GM18870 (cell line): ENCODE measurements around the gene CARD8.
"Not testable (repeated sequence)": the region's sequence is repeated elsewhere in the genome, so short reads cannot be mapped to it uniquely, and the experiment has no call there.

Experiments
- ATAC-seq: cut with Tn5 transposase; IDR thresholded peaks from one replicate; pipeline ENCODE4 v1.9.1; 2021; ENCODE audit warnings: moderate library complexity; ENCODE audit not compliant: unreplicated experiment

Gene CARD8

DNA sequence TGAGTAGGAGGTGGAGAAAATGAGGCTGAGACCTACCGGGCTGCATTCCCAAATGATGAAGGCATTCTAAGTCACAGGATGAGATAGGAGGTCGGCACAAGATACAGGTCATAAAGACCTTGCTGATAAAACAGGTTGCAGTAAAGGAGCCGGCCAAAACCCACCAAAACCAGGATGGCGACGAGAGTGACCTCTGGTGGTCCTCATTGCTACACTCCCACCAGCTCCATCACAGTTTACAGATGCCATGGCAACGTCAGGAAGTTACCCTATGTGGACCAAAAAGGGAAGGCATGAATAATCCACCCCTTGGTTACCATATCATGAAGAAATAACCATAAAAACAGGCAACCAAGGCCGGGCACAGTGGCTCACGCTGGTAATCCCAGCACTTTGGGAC, 9.6 kb upstream of the CARD8 start:
- ATAC-seq, result not testable (repeated sequence)

DNA sequence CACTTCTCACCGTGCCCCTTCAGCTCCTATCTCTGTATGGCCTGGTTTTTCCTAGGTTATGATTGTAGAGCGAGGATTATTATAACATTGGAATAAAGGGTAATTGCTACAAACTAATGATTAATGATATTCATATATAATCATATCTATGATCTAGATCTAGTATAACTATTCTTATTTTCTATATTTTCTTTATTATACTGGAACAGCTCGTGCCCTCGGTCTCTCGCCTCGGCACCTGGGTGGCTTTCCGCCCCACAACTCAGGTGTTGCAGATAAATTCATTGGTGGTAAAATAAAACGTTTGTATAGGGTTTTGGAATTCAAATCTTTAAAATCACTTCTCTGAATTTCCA, 4.6 kb upstream of the CARD8 start:
- not testable (repeated sequence) for ATAC-seq

DNA sequence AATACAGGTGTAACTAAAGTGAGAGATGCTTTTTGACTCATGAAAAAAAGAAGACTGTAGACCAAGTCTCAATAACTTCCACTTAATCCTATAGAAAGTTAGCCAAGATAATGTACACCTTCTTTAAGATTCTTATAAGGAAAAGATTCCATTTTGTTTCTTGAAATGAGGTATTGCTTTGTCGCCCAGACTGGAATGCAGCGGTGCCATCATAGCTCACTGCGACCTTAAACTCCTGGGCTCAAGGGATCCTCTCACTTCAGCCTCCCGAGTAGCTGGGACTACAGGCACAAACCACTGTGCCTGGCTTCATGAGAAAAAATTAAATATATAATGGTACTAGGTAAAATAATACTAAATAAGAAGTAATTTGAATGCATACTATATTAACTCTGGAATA, 3.3 kb upstream of the CARD8 start:
- ATAC-seq, result not testable (repeated sequence)

DNA sequence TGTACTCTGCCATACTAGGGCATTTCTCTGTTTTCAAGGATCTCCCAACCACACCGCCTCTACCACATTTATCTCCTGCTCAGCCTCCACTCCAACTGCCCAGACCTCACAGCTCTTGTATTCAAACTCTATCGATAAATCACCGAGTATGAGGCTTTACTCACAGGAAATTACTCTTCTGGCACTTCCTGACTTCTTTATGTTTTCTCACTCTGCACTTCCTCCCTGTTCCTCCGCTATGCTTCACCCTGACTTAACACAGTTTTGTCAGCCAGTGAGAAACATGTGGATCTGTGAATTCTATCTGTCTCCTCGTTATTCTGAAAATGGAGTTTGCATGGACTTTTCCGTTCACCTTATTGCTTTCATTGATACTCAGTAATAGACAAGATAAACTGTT, 2.6 kb upstream of the CARD8 start:
- ATAC-seq, result no peak

DNA sequence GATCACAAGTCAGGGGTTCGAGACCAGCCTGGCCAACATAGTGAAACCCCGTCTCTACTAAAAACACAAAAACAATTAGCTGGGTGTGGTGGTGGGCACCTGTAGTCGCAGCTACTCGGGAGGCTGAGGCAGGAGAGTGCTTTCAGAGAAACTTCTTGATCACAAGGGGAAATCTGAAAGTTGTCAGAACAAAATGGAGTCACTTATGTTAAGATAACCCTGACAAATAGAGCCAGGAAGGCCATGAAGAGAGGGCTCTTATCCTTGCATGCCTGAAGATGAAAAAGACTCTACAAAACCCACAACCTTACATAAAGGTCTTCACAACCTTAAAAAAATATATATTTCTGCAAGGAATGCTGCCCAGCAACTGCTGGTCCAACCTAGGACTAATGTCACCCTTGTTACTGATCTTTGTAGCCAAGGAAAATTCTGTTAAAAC, 1.2 kb downstream of the CARD8 start:
- no peak for ATAC-seq

DNA sequence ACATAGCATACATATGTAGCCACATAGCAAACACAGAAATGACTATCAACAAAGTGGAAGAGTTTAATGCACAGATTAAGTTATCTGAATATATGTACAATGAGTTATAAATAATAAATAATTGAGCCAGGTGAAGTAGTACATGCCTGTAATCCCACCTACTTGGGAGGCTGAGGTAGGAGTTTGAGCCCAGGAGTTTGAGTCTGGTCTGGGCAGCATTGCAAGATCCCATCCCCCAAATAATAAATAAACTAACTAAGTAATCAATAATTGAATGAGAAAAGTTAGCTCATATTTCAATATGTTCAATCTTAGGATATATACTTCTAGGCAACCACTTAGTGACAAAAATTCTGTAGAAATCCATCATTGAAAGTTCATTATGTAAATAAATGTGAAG, 1.7 kb downstream of the CARD8 start:
- ATAC-seq, result no peak

DNA sequence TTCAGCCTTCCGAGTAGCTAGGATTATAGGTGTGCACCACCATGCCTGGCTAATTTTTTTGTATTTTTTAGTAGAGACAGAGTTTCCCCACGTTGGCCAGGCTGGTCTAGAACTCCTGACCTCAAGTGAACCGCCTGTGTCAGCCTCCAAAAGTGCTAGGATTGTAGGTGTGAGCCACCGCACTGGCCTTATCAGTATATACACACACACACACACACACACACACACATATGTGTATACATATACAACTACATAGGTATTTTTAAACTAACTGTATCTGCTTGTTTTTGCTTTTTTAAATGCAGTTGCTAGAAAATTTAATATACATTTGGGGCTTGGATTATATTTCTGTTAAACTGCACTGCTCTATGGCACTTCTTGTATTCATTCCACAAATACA, 3.1 kb downstream of the CARD8 start:
- ATAC-seq, result no peak

DNA sequence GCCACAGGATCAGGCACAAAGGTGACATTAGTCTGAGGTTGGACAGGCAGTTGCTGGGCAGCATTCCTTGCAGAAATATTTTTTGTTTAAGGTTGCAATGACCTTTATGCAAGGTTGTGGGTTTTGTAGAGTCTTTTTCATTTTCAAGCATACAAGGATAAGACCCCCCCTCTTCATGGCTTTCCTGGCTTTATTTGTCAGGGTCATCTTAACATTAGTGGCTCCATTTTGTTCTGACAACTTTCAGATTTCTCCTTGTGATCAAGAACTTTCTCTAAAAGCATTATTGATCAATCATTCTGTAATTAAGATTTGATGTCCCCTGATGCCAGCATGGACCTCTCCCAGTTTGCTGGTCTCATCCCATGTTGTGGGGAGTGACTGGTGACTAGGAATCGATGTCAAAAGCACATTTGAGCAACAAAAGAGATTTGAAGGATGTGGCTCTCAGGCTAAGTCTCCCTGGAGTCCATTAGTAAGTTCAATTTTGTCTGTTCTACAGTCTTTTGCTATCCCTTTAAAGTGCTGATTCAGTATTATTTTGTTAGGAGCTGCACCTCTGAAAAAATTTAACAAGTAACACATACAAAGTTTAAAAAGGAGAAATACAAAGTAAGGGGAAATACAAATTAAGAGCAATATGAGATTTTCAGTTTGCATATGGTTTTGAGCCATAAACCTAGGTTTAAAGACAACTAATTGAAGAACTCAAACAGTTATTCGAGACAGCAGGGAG, 5.3 kb downstream of the CARD8 start:
- no peak for ATAC-seq

DNA sequence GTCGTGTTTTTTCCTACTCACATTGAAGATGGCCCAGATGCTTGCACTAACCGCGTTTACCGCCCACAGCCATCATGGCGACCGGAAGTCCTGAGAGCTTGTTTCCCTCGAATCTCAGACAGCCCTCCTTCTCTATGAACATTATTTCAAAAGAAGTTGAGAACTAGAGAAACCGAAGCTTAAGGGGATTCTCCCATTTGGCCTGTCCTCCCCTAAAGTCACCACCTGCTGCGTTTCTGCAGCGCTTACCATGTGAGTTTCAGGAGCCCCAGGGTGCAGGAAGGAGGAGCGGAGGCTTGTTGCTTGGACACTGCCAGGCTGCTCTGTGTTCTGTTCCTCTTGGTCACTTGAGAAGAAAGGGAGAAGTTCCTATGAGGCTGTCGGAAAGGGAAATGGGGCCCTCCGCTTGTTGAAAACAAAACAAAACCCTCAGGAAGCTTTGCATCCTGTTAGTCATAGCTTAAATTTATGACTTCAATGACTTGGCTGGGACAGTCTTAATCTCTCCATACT, 6.2 kb downstream of the CARD8 start:
- ATAC-seq, result no peak

DNA sequence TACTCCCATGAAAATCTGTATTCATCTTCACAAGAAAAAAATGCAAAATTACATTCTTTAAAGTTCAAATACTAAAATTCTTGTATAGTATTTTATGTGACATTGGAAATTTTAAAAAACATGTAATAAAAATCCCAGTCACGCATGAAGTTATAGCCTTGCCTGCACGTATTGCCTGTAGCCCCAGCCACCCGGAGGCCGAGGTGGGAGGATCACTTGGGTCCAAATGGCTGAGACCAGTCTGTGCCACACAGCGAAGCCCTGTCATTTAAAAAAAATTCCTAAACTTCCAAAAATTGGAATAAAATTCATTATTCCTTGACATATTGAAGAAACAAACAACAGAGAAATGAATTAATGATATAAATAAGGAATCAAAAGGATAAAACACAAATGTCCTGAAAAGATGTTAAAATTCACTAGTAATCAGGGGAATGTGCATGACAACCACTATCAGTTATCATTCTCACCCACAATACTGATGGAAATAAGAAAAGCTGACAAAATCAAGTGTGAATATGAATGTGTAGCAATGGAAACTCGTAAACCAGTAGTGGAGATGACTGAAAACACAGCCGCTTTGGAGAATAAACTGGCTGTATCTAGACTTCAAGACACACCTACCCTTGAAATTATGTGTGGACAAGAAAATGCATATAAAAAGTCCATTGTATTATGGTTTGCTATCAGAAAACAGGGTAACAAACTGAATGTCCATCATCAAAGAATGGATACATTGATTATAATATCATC, 7.5 kb downstream of the CARD8 start:
- no peak for ATAC-seq

DNA sequence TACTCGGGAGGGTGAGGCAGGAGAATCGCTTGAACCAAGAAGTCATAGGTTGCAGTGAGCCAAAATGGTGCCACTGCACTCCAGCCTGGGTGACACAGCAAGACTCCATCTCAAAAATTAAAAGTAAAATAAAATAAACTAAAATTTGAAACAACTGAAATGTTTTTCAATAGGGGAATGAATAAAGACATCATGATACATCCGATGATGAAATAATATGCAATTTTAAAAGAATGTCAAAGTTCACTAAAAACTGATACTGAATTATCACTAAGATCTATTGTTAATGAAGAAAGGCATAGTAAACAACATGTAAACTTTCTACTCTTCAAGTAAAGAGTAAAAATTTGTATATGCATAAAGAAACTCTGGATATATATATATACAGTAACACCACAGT, 8.5 kb downstream of the CARD8 start:
- ATAC-seq, result no peak

DNA sequence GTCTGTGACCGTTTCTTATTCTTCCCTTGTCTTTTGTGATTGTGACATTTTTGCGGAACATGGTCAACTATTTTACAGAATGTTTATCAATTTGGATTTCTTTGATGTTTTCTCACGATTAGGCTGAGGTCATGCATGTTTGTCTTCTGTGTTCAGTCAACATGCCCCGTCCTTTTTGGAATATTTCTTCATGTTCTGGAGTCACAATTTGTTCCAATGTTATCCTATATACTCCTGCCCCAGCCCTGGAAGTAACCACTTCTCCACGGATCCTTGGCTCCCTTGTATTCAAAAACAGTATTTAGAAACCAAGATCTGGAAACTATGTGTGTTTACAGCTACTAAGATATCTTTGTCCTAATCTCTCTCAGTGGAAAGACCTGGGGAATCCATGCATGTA, 9.6 kb downstream of the CARD8 start:
- ATAC-seq, result no peak

DNA sequence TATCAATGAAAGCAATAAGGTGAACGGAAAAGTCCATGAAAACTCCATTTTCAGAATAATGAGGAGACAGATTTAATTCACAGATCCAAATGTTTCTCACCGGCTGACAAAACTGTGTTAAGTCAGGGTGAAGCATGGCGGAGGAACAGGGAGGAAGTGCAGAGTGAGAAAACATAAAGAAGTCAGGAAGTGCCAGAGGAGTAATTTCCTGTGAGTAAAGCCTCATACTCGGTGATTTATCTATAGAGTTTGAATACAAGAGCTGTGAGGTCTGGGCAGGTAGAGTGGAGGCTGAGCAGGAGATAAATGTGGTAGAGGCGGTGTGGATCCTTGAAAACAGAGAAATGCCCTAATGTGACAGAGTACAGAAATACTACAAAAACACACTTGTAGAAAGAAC, 11.4 kb downstream of the CARD8 start:
- ATAC-seq, result no peak

DNA sequence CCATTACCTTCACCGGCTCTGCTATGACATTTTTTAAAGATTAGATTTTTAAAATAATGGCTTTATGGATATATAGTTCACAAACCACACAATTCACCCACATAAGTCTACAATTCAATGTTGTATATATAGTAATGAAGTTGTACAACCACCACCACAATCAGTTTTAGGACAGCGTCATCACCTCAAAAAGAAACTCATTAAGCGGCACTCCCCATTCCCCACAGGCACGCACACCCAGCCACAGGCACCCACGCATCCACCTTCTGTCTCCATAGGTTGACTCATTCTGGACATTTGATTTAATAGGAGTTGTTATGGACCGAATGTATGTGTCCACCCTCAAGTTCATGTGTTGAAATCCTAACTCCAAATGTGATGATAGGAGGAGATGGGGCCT, 13.9 kb downstream of the CARD8 start:
- not testable (repeated sequence) for ATAC-seq

DNA sequence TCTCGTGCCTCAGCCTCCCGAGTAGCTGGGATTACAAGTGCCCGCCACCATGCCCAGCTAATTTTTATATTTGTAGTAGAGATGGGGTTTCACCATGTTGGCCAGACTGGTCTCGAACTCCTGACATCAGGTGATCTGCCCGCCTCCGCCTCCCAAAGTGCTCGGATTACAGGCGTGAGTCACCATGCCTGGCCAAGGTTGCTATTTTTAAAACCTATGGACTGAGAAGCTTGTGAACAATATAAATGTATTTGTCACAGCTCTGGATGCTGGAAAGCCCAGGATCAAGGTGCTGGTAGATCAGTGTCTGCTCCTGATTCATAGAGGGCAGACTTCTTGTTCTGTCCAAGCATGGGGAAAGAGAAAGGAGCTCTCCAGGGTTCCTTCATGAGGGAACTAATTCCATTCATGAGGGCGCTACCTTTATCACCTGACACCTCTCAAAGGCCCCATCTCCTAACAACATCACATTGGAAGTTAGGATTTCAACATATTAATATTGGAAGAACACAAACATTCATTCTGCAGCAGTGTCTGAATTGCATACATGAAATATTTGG, 16.1 kb downstream of the CARD8 start:
- ATAC-seq, result no peak

DNA sequence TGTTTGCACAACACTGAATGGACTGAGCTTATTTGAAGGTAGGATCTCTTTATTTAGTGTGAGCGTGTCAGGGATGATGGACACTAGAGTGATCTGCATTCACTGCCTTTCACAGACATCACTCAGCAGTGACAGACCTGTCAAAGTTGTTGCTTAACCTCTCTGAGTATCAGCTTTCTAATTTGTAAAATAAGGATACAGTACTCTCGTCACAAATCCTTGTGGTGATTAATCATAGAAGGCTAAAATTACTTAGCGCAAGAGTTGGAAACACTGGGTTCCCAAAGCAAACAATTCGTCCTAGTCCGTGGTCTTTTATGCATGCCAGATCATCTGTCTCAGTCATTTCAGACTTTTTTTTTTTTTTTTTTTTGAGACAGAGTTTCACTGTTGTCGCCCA, 16.6 kb downstream of the CARD8 start:
- no peak for ATAC-seq

DNA sequence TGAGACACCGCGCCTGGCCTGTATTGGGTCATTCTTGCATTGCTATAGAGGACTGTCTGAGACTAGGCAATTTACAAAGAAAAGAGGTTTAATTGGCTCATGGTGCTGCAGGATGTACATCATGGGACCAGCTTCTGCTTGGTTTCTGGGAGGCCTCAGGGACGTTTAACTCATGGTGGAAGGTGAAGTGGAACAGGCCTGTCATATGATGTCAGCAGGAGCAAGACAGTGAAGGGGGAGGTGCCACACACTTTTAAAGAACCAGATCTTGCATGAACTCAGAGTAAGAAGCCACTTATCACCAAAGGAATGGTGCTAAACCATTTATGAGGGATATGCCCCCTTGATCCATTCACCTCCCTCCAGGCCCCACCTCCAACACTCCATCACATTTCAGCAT, 18.7 kb downstream of the CARD8 start:
- no peak for ATAC-seq

DNA sequence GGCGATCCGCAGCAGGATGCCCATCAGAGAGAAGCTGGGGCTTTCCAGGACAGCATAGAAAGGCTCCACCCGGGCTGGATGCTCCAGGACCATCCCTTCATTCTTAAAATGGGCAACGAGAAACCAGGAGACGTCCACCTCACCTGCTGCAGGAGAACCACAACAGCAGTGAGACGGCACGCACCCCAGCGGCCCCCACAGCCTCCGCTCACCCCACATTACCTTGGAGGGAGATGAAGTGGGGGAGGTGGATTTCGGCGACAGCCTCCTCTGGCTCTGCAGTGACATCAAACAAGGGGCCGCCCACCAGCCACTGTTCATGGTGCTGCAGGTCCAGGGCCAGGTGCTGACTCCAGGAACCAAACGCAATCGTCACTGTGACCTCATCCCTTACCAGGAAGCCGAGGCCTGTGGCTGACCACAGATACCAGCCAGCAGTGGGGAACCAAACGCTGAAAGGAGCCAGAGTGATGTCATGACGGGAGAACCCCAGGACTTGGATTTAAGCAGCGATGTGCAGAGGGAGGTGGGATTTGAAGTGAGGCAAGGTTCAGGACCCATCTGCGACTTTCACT, 25.1 kb downstream of the CARD8 start:
- no peak for ATAC-seq

DNA sequence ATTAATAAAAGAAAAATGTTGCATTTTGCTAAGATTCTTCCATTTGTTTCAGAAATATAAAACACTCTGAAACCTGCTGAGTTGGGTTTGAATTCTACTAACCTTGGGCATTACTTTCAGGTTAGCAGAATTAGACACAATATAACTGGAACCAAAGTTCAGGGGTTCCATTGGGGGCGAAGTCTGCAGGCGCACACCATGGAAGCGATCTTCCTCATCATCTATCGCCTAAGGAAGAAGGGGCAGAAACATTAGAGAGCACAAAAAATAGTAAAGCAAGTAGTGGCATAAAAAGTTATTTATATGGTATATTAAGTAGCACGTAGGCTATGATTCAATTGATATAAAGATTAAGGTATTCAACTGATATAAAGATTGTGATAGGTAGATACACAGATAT, 34.1 kb downstream of the CARD8 start:
- ATAC-seq, result no peak

DNA sequence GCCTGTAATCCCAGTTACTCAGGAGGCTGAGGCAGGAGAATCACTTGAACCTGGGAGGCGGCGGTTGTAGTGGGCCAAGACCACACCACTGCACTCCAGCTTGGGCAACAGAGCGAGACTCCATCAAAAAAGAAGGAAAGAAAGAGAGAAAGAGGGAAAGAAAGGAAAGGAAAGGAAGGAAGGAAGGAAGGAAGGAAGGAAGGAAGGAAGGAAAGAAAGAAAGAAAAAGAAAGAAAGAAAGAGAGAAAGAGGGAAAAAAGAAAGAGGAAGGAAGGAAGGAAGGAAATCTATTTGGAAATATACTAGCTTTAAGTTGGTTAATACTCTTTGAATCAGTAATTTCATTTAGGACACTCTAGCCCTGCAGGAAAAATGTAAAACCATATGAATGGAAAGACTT, 34.9 kb downstream of the CARD8 start:
- not testable (repeated sequence) for ATAC-seq

DNA sequence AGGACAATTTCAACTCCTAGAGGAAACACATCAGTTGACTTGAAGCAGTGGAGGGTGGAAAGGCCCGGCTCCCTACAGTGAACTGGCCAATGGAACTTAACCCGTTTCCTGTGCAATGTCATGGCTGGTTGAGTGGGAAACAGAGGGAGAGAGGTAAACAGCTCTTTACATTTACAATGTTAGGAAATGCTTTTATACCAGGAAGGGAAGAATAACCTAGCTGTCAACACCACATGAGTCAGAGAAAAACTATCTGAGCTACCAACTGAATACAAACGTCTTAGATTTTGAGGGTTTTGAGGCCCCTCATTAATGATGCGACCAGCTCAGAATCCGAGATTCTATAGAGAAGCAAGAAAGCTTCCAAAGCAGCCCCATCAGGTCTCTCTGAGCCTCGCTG, 36.7 kb downstream of the CARD8 start:
- no peak for ATAC-seq

DNA sequence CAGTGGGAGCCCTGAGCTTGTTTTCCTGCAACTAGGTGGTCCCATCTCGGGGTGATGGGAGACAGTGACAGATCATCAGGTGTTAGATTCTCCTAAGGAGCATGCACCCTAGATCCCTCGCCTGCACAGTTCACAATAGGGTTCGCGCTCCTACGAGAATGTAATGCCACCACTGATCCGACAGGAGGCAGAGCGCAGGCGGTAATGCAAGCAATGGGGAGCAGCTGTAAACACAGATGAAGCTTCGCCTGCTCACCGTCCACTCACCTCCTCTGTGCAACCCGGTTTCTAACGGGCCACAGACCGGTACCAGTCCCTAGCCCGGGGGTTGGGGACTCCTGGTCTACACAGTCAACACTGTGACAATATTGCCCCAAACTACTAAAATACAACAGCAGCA, 38.8 kb downstream of the CARD8 start:
- no peak for ATAC-seq
